Prostate gland (tissue), 2 donors: Measurements from ENCODE around the gene DUS1L.
A peak's percentile ranks its signal among the peaks of the same experiment; 100 is the strongest.

ENCODE experiments used
- POLR2A ChIP-seq: fragments of 450-650 bp; IDR thresholded peaks from one replicate; pipeline ENCODE4 v1.6.1; 2016; ENCODE audit warnings: antibody characterized with exemption, mild to moderate bottlenecking
- POLR2AphosphoS5 ChIP-seq: sonication (generic); formaldehyde crosslinking; IDR thresholded peaks from one replicate; pipeline ENCODE4 v1.6.1; 2017; ENCODE audit warnings: antibody characterized with exemption
- TF ChIP-seq, protein P1 (sequence below), 4 experiments: fragments of 200-600 bp in 2 of 4; fragments of 450-650 bp in 2 of 4; sonication (generic) in 2 of 4; IDR thresholded peaks; 1 replicate in 3 of 4; 2 replicates in 1 of 4; pipeline ENCODE4 v1.5.1; 2016 to 2019; ENCODE audit warnings: antibody characterized with exemption in 4 of 4, mild to moderate bottlenecking in 2 of 4, moderate library complexity in 2 of 4

DNA sequence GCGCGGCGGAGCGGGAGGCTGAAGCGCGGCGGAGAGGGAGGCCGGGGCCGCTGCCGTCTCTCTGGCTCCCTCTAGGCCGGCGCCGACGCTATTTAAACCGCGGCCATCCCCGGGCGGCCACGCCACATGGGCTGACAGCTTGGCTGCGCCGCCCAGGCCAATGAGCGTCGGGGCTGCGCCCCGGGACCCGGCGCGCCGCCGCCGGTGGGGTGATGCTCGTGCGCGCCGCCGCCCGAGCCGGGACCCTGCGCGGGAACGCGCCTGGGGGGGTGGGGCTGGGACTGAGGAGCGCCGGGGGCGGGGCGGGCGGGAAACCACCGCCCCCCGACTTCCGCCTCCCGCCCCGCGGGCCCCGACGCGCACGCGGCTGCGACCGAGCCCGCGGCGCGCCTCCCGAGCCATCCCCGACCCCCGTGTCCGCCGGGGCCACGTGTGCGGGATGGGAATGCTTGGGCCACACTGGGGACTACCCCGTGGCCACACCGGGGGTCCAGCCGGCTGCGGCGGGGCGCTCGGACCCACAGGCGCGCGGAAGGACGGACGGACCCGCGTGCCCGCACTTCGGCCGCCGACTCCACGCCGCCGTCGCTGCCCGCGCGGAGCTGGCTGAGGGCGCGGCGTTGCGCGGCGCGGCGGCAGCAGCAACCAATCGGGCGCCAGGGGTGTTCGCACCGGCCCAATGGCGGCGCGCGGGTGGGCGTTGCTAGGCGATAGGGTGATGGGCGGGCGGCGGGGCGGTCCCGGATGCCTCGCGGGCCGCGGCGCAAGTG is 32.8 kb upstream of the DUS1L start, which contains the start of gene FASN:
- TF ChIP-seq POLR2A: peak; percentile 99
- TF ChIP-seq, protein P1, sequence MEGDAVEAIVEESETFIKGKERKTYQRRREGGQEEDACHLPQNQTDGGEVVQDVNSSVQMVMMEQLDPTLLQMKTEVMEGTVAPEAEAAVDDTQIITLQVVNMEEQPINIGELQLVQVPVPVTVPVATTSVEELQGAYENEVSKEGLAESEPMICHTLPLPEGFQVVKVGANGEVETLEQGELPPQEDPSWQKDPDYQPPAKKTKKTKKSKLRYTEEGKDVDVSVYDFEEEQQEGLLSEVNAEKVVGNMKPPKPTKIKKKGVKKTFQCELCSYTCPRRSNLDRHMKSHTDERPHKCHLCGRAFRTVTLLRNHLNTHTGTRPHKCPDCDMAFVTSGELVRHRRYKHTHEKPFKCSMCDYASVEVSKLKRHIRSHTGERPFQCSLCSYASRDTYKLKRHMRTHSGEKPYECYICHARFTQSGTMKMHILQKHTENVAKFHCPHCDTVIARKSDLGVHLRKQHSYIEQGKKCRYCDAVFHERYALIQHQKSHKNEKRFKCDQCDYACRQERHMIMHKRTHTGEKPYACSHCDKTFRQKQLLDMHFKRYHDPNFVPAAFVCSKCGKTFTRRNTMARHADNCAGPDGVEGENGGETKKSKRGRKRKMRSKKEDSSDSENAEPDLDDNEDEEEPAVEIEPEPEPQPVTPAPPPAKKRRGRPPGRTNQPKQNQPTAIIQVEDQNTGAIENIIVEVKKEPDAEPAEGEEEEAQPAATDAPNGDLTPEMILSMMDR (IDR thresholded peaks at IDR 0.05): peak in 2 of 4 experiments; percentile 49 to 62
- TF ChIP-seq POLR2AphosphoS5: peak; percentile 86
